ENCODE results near the gene KBTBD12. TPM values are rescaled to one million over a fixed set of nuclear protein-coding genes. Genes with fewer than 3 reads are reported as not detected.

The KBTBD12 gene
- total RNA-seq, 1 donor from 2014 or later: not detected

DNA sequence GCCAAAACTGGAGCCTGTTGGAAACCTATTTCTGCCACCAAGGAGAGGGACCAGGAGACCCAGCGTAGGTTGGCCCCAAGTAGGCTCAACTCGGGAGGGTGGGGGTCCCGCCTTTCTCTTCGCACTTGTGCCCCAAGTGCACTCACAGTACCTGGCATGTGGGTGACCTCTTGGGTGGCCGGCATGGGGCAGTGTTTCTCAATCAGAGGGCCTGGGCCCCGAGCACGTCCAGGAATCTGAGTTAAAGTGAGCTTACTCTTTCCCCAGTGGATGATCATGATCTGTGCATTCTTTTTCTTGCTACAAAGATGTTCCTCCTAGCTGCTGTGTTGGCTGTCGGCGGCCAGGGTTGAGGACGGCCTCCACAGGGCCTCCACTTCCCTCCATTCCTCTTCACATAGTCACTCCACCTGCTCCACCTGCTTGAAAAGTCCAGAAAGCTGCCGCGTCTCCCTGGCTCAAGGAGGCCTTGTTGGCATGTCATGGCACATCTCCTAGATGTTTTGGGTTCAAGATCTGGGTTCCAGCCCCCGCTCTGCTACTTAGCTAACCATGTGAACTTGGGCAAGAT, 70.7 kb downstream of the KBTBD12 start:
- no peak for DNase-seq (ENCODE audit: low read depth in 2 of 2)

GRCh38 chr3:127986803-127987202, 71.8 kb downstream of the KBTBD12 start:
- no peak for DNase-seq (ENCODE audit: low read depth in 2 of 2)

GRCh38 chr3:127987309-127987995, 72.4 kb downstream of the KBTBD12 start:
- no peak for DNase-seq (ENCODE audit: low read depth in 2 of 2)

GRCh38 chr3:127988770-127989557, 73.9 kb downstream of the KBTBD12 start:
- no peak for DNase-seq (ENCODE audit: low read depth in 2 of 2)

DNA sequence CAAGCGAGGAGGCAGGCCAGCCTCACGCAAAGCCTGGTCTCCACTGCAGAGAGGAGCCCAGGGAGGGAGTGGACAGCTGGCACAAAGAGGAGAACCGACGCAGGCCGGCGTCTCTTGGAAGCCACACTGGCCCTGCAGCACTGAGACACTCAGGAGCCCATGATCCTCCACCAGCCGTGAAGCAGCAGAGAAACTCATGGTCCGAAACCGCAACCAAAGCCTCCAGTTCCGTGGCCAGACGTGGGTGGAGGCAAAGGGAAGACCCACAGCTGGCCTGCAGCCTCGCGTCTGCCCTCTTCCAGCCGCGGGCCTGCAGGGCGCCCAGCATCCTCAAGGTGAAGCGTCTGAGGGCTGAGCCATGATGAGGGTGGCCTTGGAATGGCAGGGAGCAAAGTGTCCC, 75.0 kb downstream of the KBTBD12 start:
- DNase-seq (ENCODE audit: low read depth in 2 of 2): no peak

DNA sequence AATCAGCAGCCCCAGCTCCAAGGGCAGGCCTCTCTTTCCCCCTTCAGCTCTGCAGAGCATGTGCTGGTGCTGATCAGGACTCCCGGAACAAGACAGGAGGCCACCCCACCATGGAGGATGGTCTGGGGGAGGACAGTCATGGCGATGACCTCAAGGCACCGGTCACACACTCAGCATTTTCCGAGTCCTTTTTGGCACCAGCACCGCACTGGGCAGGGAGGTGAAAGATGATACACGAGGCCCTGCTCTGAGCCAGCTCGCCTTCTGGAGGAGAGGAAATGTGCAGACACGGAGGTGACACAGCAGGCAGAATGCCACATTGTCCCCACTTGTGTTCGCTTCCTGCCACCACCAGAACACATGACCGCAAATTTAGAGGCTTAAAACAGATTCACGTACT, 75.4 kb downstream of the KBTBD12 start:
- DNase-seq (ENCODE audit: low read depth in 2 of 2): no peak

DNA sequence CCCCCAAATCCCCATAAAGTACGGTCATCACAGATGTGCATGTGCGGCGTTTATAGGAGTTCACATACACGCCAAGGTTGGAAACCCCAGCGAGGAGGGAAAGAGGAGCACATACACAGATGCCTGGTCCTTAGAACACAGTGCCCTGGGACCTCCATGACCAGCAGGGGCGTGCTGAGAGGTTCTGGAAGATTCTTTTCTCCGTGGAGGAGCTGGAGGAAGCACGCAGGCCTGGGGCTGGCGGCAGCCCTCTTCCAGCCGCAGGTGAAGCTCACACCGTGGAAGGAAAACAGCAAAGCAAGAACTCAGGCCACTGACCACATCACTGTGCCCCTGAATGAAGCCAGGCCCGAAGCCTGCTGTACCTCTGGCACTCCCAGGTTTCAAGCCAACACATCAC, 76.2 kb downstream of the KBTBD12 start:
- no peak for DNase-seq (ENCODE audit: low read depth in 2 of 2)

DNA sequence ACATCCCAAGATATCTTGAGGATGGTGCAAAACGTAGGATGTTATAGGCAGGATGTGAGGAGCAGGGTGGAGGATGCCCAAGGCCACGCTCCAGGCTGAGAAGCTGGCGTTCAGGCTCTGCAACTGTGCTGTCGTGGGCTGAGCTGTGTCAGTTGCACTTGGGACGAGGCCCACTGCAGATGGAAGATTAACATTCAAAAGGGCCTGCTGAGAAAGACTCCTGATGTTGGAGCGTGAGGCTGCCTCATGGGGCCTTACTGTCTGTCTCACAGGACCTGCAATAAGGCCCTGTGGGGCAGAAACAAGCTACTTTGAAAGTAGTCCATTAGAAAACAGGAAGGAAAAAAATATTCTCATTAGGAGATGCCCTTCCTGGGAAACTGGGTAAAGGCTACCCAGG, 76.6 kb downstream of the KBTBD12 start:
- no peak for DNase-seq (ENCODE audit: low read depth in 2 of 2)

DNA sequence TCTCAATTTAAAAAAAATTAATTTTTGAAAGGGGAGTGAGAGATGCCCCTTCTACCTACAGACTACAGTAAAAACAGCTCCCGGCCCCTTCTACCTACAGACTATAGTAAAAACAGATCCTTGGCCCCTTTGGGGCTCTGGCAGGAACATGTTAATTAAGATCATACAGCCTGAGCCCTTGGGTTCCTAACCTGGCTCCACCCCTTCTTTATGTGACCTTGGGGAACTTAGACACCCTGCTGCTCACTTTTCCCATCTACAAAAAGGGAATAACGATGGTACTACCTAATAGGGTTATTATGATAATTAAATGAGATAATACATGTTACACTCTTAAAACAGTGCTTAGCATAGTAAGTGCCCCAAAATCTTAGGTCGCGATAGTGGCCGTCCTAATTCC, 77.1 kb downstream of the KBTBD12 start:
- no peak for DNase-seq (ENCODE audit: low read depth in 2 of 2)

DNA sequence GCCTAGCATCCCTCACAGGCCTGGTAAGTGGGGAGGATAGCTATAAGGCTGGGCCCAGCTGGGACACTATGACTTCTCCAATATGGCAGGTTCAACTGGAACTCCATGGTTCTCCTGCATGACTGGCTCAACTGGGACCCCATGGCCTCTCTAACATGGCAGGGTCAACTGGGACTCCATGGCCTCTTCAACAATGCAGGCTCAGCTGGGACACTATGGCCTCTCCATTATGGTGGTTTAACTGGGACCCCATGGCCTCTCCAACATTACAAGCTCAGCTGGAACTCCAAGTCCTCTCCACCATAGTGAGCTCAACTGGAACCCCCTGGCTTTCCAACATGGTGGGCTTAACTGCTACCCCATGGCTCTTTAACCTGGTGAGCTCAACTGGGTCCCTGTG, 79.0 kb downstream of the KBTBD12 start:
- DNase-seq (ENCODE audit: low read depth in 2 of 2): no peak

- DNase-seq (ENCODE audit: low read depth in 2 of 2): no peak
Observed at GRCh38 chr3:127997016-127997415, 82.0 kb downstream of the KBTBD12 start.

DNA sequence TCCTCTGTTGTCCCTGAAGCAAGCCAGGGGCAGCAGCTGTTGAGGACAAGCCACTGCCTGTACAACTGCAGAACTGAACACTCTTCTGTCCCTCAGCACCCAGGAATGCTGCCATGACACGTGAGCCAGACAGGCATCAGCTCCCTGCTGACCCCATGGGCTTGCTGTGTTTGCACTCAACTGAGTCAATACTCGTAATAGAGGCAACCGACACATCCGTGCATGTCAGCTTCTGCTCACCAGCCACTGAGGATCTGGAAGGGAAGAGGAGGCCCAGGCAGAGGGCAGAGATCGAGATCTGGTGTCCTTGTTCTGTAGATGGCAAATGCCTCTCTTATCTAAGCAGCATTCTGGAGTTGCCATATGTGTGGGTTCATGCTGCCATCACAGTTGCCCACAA, 82.9 kb downstream of the KBTBD12 start:
- DNase-seq (ENCODE audit: low read depth in 2 of 2): no peak

DNA sequence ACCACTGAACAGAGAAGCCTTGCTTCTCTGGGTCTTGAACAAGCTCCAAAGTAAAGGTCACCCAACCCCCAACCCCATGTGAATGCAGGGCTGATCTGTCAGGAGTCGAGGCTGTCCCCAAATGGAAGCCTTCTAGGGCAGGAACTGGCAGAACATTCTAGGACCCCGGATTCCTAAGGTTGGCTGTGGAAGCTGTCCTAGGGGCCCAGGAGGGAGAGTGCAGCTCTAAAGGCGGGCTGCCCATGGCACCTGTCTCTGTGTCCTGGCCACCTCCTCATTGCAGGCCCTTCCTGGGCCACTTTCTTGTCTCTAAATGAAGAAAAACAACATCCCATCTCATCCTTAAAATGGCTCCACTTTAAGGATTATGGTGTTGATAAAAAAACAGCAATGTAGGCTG, 83.6 kb downstream of the KBTBD12 start:
- DNase-seq (ENCODE audit: low read depth in 2 of 2): no peak

DNA sequence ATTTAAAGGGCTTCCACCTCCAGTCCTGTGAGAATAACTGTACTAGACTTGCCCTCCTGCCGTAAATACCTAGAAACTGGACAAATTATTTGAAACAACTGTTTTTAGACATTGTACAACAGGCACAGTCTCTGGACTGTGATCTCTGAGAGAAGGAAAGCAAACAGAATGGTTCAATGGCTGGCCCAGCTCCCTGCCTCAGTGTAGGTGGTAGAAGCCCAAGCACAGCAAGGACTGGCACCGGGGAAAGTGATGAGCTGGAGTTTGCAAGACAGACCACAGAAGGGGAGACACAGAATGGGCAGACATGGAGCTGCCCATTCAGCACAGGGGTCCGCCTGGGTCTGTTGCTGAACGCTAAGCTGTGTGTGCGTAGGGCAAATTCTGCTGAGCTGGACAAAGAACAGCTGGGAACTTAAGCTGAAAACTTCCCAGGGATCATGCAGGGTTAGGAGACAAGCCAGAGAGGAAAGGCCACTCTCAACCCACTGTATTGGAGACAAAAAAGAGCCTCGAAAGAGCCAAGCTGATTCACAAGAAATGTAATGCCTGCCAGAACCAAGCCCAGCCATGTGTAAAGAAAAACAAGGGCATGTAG, 84.6 kb downstream of the KBTBD12 start:
- no peak for DNase-seq (ENCODE audit: low read depth in 2 of 2)

DNA sequence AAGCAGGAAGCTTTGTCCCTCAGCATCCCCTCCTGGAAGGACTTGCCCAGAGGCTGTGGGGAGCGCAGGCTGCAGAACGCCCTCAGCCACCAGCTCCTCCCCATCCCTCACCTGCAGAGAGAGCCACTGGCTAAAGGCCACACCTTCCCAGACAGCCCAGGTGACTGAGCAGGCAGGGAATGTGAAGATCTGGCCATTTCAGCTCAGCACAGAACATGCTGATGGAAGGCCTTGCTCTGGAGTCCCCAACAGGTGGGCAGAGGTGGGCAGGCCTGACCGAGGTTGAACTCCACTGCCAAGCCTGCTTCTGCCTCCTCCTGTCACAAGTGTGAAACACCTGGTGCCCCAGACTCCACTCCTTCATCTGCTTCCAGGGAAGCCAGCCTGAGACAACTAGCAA, 86.5 kb downstream of the KBTBD12 start:
- DNase-seq (ENCODE audit: low read depth in 2 of 2): no peak

DNA sequence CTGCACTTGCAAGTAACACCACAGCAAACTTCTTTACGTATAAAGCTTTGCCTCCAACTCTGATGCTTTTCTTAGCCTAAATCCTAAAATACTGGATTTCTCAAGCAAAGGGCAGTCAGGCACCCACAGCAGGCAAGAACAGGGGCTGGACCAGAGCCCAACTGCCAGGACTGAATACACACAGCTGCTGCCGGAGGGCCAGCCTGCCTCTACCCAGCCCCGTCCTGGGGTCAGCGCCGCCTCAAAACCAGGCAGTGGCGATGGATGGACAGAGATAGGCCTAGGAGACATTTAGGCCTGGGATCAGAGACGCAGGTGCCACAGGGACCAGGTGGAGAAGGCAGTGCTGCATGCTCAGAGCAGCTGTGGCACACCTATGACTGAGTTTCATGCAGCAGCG, 89.6 kb downstream of the KBTBD12 start:
- DNase-seq (ENCODE audit: low read depth in 2 of 2): no peak

- no peak for DNase-seq (ENCODE audit: low read depth in 2 of 2)
Observed at GRCh38 chr3:128006061-128007032, 91.3 kb downstream of the KBTBD12 start.

DNA sequence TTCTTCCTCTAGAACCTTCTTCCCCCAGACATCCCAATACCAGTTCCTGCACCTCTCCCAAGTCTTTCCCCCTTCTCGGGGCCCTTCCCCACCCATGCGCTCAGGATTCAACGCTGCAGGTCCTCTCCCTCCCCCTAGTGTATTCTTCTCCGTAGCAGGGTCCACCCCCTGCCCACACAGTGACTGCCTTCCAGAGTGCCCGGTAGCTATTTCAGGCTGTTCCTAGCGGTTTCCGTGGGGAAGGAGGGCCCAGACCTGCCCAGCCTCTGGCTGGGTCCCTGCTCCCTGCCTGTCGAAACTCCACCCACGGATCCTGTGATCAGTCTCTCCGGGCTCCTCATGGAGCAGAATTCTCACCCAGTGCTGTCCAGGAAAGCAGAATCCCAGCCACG, 92.0 kb downstream of the KBTBD12 start:
- no peak for DNase-seq (ENCODE audit: low read depth in 2 of 2)

GRCh38 chr3:128009952-128010846, 95.2 kb downstream of the KBTBD12 start:
- no peak for DNase-seq (ENCODE audit: low read depth in 2 of 2)

DNA sequence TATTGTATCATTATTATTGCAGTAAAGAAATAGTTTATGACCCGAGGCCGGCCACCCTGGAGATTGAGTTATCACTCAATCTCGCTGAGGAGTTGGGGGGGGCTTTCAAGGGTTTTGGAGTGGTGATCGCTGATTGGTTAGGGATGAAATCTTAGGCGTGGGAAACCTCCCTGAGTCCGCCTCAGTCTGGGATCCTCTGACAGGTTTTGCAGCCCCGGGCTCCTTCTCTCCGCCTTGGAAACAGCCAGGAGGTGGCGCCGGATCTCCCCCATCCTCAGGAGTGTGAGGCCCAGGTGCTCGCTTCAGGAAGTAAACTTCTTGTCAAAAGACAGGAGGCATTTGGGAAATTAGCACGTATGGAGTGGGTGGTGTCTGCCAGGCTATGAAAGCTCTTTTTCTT, 96.1 kb downstream of the KBTBD12 start:
- no peak for DNase-seq (ENCODE audit: low read depth in 2 of 2)

All from dermis microvascular lymphatic vessel endothelial cell (primary cell).